ENCODE data around the gene NT5C2. TPM values are rescaled to one million over a fixed set of nuclear protein-coding genes. Genes with fewer than 3 reads are reported as not detected.

Gene NT5C2
- polyA plus RNA-seq, 1 of the 3 experiments (the other 2 are of a cell fraction): 29.6 TPM

DNA sequence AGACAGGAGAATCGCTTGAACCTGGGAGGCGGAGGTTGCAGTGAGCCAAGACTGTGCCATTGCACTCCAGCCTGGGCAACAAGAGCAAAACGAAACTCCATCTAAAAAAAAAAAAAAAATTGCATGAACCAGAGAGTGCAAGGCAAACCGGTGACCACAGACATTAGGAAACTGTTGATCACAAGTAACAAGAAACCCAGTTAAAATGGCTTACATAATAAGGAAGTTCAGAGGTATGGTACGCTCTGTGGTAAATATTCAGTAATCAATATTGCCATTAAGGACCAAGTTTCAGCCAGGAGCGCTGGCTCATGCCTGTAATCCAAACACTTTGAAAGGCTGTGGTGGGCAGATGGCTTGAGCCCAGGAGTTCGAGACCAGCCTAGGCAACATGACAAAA lies 9.2 kb upstream of the NT5C2 start (continued):
- TF ChIP-seq ZBTB33 (IDR thresholded peaks at IDR 0.05; ENCODE audit: borderline replicate concordance, low read depth): no peak

DNA sequence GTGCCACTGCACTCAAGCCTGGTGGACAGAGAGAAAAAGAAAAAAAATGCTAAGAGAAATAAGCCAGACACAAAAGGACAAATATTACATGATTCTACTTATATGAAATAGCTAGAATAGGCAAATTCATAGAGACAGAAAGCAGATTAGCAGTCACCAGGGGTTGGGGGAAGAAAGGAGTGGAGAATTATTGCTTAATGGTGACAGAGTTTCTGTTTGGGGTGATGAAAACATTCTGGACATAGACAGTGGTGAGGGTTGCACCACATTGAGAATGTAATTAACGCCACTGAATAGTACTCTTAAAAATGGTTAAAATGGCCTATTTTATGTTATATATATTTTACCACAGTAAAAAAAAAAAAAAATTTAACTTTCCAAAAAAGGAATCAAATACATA lies 6.4 kb upstream of the NT5C2 start:
- peaks cover 3 to 7% of the 10 kb centered on the region in 2 experiments; a peak in 2 of 4 replicates for H3K4me1 ChIP-seq (ENCODE audit: control insufficient read depth in 1 of 2, insufficient read depth in 2 of 2, low read depth in 1 of 2, low read length in 1 of 2)
- ChIA-PET POLR2A (no interaction called here), CTCF (no interaction called here)
- H3K9me3 ChIP-seq: no peaks in the 10 kb centered on the region
- H4K20me1 ChIP-seq (ENCODE audit: insufficient read depth): no peaks in the 10 kb centered on the region
- H3K4me2 ChIP-seq: no peak overlapping the region
- no peaks in the 10 kb centered on the region for H3K36me3 ChIP-seq (replicated peaks in 1 of 2; ENCODE audit: control insufficient read depth in 1 of 2, insufficient read depth in 2 of 2, low read length in 1 of 2)
- DNase-seq: no peak
- TF ChIP-seq SIN3A (IDR thresholded peaks at IDR 0.05; ENCODE audit: borderline replicate concordance, low read depth, low read length): no peak
- no peak for TF ChIP-seq ZBTB33 (IDR thresholded peaks at IDR 0.05; ENCODE audit: borderline replicate concordance, low read depth)
- TF ChIP-seq NRF1 (IDR thresholded peaks at IDR 0.05; ENCODE audit: low read depth, low read length): no peak
- TF ChIP-seq GATA2 (CRISPR knock-in tag; IDR thresholded peaks at IDR 0.05): no peak
- TF ChIP-seq FOSL2 (IDR thresholded peaks at IDR 0.05; ENCODE audit: borderline replicate concordance, low read depth): no peak
- no peak for TF ChIP-seq RAD21 (IDR thresholded peaks at IDR 0.05; ENCODE audit: low read length)
- no peak for TF ChIP-seq CTCF (IDR thresholded peaks at IDR 0.05)
- TF ChIP-seq REST (IDR thresholded peaks at IDR 0.05; ENCODE audit: low read depth, low read length): no peak
- no peak for TF ChIP-seq POLR2AphosphoS5 (IDR thresholded peaks at IDR 0.05; ENCODE audit: low read depth, low read length)
- TF ChIP-seq USF1 (IDR thresholded peaks at IDR 0.05; ENCODE audit: borderline replicate concordance, low read depth): no peak
- TF ChIP-seq CHD2 (IDR thresholded peaks at IDR 0.05; ENCODE audit: low read length, partially characterized antibody): no peak
- TF ChIP-seq, protein P1, sequence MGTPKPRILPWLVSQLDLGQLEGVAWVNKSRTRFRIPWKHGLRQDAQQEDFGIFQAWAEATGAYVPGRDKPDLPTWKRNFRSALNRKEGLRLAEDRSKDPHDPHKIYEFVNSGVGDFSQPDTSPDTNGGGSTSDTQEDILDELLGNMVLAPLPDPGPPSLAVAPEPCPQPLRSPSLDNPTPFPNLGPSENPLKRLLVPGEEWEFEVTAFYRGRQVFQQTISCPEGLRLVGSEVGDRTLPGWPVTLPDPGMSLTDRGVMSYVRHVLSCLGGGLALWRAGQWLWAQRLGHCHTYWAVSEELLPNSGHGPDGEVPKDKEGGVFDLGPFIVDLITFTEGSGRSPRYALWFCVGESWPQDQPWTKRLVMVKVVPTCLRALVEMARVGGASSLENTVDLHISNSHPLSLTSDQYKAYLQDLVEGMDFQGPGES (IDR thresholded peaks at IDR 0.05; ENCODE audit: low read depth, low read length): no peak
- TF ChIP-seq, protein P2, sequence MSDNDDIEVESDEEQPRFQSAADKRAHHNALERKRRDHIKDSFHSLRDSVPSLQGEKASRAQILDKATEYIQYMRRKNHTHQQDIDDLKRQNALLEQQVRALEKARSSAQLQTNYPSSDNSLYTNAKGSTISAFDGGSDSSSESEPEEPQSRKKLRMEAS (IDR thresholded peaks at IDR 0.05; ENCODE audit: low read depth): no peak
- TF ChIP-seq NFIC (IDR thresholded peaks at IDR 0.05; ENCODE audit: borderline replicate concordance): no peak
- TF ChIP-seq RFX5 (IDR thresholded peaks at IDR 0.05; ENCODE audit: low read length): no peak
- no peak for TF ChIP-seq FOXJ3 (CRISPR knock-in tag; IDR thresholded peaks at IDR 0.05)
- TF ChIP-seq, protein P3, sequence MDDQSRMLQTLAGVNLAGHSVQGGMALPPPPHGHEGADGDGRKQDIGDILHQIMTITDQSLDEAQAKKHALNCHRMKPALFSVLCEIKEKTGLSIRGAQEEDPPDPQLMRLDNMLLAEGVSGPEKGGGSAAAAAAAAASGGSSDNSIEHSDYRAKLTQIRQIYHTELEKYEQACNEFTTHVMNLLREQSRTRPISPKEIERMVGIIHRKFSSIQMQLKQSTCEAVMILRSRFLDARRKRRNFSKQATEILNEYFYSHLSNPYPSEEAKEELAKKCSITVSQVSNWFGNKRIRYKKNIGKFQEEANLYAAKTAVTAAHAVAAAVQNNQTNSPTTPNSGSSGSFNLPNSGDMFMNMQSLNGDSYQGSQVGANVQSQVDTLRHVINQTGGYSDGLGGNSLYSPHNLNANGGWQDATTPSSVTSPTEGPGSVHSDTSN (IDR thresholded peaks at IDR 0.05): no peak
- TF ChIP-seq GABPA (IDR thresholded peaks at IDR 0.05; ENCODE audit: low read depth): no peak
- H3K27me3 ChIP-seq (ENCODE audit: insufficient read depth): no peaks in the 10 kb centered on the region
- H3F3A ChIP-seq (replicated peaks; ENCODE audit: insufficient read depth): peaks cover 3% of the 10 kb centered on the region
- H3K9ac ChIP-seq: no peak overlapping the region
- no peak overlapping the region for H3K27ac ChIP-seq (ENCODE audit: low read depth in 2 of 2, low read length in 1 of 2)
- no peaks in the 10 kb centered on the region for H3K9me2 ChIP-seq
- WGBS (ENCODE audit: low lambda C conversion rate): 100% methylated on average over 1 of the region's 1 CpG
- H3K79me2 ChIP-seq (ENCODE audit: insufficient read depth): no peaks in the 10 kb centered on the region
- H3K4me3 ChIP-seq (ENCODE audit: low read depth in 2 of 2, low read length in 1 of 2): no peak overlapping the region
- no peak overlapping the region for H2AFZ ChIP-seq (ENCODE audit: low read depth)

Measured in SK-N-SH (cell line).